H1 (cell line): Measurements from ENCODE around the gene RFC1. TPM values are rescaled to one million over a fixed set of nuclear protein-coding genes. Genes with fewer than 3 reads are reported as not detected.

Source experiments
- CTCF ChIA-PET: fragments of 300-600 bp; sonication (Branson Sonifier 250); formaldehyde crosslinking; loops from one replicate; lab custom pipeline; 2021; ENCODE audit not compliant: partially characterized antibody; lab: Charles Lee
- POLR2A ChIA-PET: fragments of 300-600 bp; sonication (Branson Sonifier 250); formaldehyde crosslinking; loops from one replicate; lab custom pipeline; 2021; ENCODE audit warnings: inconsistent platforms; ENCODE audit not compliant: partially characterized antibody; lab: Charles Lee
- DNase-seq, 2 experiments: peaks; one replicate each; pipeline versions ENCODE4 v3.0.0 to v3.0.0-alpha.2; 2010 to 2022; ENCODE audit warnings: low spot score in 2 of 2, low read depth in 1 of 2, mixed read lengths in 1 of 2
- FAIRE-seq: peaks from 2 replicates; lab custom pipeline; 2011; peaks lifted over from hg19 to GRCh38; lab: Jason Lieb, UNC
- H2AFZ ChIP-seq: 2 replicates; pipeline ENCODE4 v1.8.1; 2012; ENCODE audit warnings: low read length, inconsistent platforms
- H2AK5ac ChIP-seq: 2 replicates; pipeline ENCODE4 v1.6.1; 2013; ENCODE audit warnings: low read depth, low read length
- H2BK120ac ChIP-seq: replicated peaks from 2 replicates; pipeline ENCODE3; 2013; ENCODE audit warnings: low read depth, low read length, inconsistent platforms
- H2BK12ac ChIP-seq: 2 replicates; pipeline ENCODE4 v1.6.1; 2013; ENCODE audit warnings: low read depth, low read length
- H2BK15ac ChIP-seq: 2 replicates; pipeline ENCODE4 v1.6.1; 2013; ENCODE audit warnings: low read length
- H2BK20ac ChIP-seq: 2 replicates; pipeline ENCODE4 v1.6.1; 2013; ENCODE audit warnings: low read length
- H2BK5ac ChIP-seq: 2 replicates; pipeline ENCODE4 v1.6.1; 2013; ENCODE audit warnings: low read depth, low read length
- H3K14ac ChIP-seq: 2 replicates; pipeline ENCODE4 v1.6.1; 2013; ENCODE audit warnings: inconsistent platforms; ENCODE audit not compliant: insufficient read length
- H3K18ac ChIP-seq: 2 replicates; pipeline ENCODE4 v1.6.1; 2013; ENCODE audit warnings: low read length; ENCODE audit errors: extremely low read depth
- H3K23ac ChIP-seq: 2 replicates; pipeline ENCODE4 v1.6.1; 2013; ENCODE audit warnings: inconsistent platforms; ENCODE audit not compliant: insufficient read length
- H3K23me2 ChIP-seq: 2 replicates; pipeline ENCODE4 v1.6.1; 2013; ENCODE audit warnings: low read depth, low read length
- H3K27ac ChIP-seq: 2 replicates; pipeline ENCODE4 v1.6.1; 2011; ENCODE audit warnings: low read depth, low read length, inconsistent platforms
- H3K27me3 ChIP-seq, 4 experiments: replicated peaks in 1 of 4; 1 replicate in 1 of 4; 2 replicates in 3 of 4; pipeline versions ENCODE4 v1.6.1 to v1.8.1; 2011 to 2013; ENCODE audit warnings: low read length in 3 of 4, mild to moderate bottlenecking in 3 of 4, inconsistent platforms in 2 of 4, mixed read lengths in 2 of 4, moderate library complexity in 1 of 4; ENCODE audit not compliant: control insufficient read depth in 3 of 4, insufficient read depth in 3 of 4; ENCODE audit errors: extremely low read depth in 1 of 4
- H3K36me3 ChIP-seq, 4 experiments: 2 replicates each; pipeline versions ENCODE4 v1.6.1 to v1.8.1; 2011 to 2013; ENCODE audit warnings: mild to moderate bottlenecking in 4 of 4, low read length in 3 of 4, moderate library complexity in 2 of 4, control low read depth in 1 of 4, inconsistent platforms in 1 of 4; ENCODE audit not compliant: insufficient read depth in 4 of 4, control insufficient read depth in 2 of 4
- H3K4ac ChIP-seq: replicated peaks from 2 replicates; pipeline ENCODE3; 2013; ENCODE audit warnings: low read length, low read depth, mixed read lengths, inconsistent platforms; ENCODE audit not compliant: insufficient read length
- H3K4me1 ChIP-seq, 4 experiments: replicated peaks in 1 of 4; 1 replicate in 1 of 4; 2 replicates in 3 of 4; pipeline versions ENCODE4 v1.6.1 to v1.8.1; 2011 to 2013; ENCODE audit warnings: low read length in 3 of 4, inconsistent platforms in 2 of 4, mixed read lengths in 1 of 4; ENCODE audit not compliant: insufficient read depth in 4 of 4, control insufficient read depth in 3 of 4
- H3K4me2 ChIP-seq, 2 experiments: 2 replicates each; pipeline versions ENCODE4 v1.6.1 to v1.8.1; 2011 to 2013; ENCODE audit warnings: low read depth in 2 of 2, low read length in 2 of 2, control low read depth in 1 of 2, inconsistent platforms in 1 of 2, mild to moderate bottlenecking in 1 of 2; ENCODE audit not compliant: insufficient read depth in 1 of 2
- H3K4me3 ChIP-seq, 4 experiments: fragments of 200-600, 300-600 bp in 1 of 4; sonication (generic), shearing (Covaris generic), sonication (Bioruptor Twin) in 1 of 4; 2 replicates each; pipeline versions ENCODE4 v1.5.1 to v1.8.1; 2011 to 2016; ENCODE audit warnings: low read length in 4 of 4, low read depth in 3 of 4, control low read depth in 2 of 4, inconsistent platforms in 2 of 4, mild to moderate bottlenecking in 2 of 4, mixed read lengths in 1 of 4, moderate library complexity in 1 of 4; ENCODE audit not compliant: insufficient read depth in 2 of 4; ENCODE audit errors: extremely low read depth in 1 of 4
- H3K56ac ChIP-seq: replicated peaks from 2 replicates; pipeline ENCODE3; 2013; ENCODE audit warnings: low read depth, mild to moderate bottlenecking, mixed read lengths, low read length, inconsistent platforms; ENCODE audit not compliant: insufficient read length
- H3K79me1 ChIP-seq: 2 replicates; pipeline ENCODE4 v1.6.1; 2013; ENCODE audit warnings: low read depth, low read length, control low read depth
- H3K79me2 ChIP-seq, 2 experiments: 2 replicates each; pipeline versions ENCODE4 v1.6.1 to v1.8.1; 2012 to 2013; ENCODE audit warnings: low read length in 2 of 2, mild to moderate bottlenecking in 2 of 2, inconsistent platforms in 1 of 2; ENCODE audit not compliant: insufficient read depth in 2 of 2, control insufficient read depth in 1 of 2
- H3K9ac ChIP-seq, 4 experiments: replicated peaks in 1 of 4; 1 replicate in 1 of 4; 2 replicates in 3 of 4; pipeline versions ENCODE4 v1.6.1 to v1.8.1; 2011 to 2013; ENCODE audit warnings: low read depth in 3 of 4, low read length in 3 of 4, control low read depth in 2 of 4, mild to moderate bottlenecking in 2 of 4, moderate library complexity in 2 of 4, inconsistent platforms in 1 of 4; ENCODE audit errors: extremely low read depth in 1 of 4
- H3K9me3 ChIP-seq, 2 experiments: 2 replicates each; pipeline versions ENCODE4 v1.6.1 to v1.8.1; 2012 to 2013; ENCODE audit warnings: mild to moderate bottlenecking in 2 of 2, moderate library complexity in 2 of 2, control low read depth in 1 of 2, inconsistent platforms in 1 of 2, low read depth in 1 of 2, low read length in 1 of 2, mixed read lengths in 1 of 2; ENCODE audit not compliant: insufficient read depth in 2 of 2
- H4K20me1 ChIP-seq, 2 experiments: replicated peaks in 1 of 2; 2 replicates each; pipeline versions ENCODE3 to v1.8.1; 2011 to 2013; ENCODE audit warnings: inconsistent platforms in 2 of 2, low read length in 2 of 2, mild to moderate bottlenecking in 1 of 2; ENCODE audit not compliant: insufficient read depth in 2 of 2, control insufficient read depth in 1 of 2
- H4K5ac ChIP-seq: 2 replicates; pipeline ENCODE4 v1.6.1; 2013; ENCODE audit warnings: low read length, low read depth, mixed read lengths, inconsistent platforms; ENCODE audit not compliant: insufficient read length
- H4K8ac ChIP-seq: 2 replicates; pipeline ENCODE4 v1.8.0; 2013; ENCODE audit warnings: mild to moderate bottlenecking, moderate library complexity, low read length, inconsistent platforms; ENCODE audit not compliant: insufficient read depth; ENCODE audit errors: extremely low read depth
- H4K91ac ChIP-seq: replicated peaks from 2 replicates; pipeline ENCODE3; 2013; ENCODE audit warnings: low read length, mixed read lengths, inconsistent platforms; ENCODE audit not compliant: insufficient read length
- WGBS, 2 experiments: shearing (Covaris generic) in 1 of 2; methylation state at CpG; one replicate each; pipeline versions ENCODE4 v1.1.6 to v1.1.7; 2013 to 2015; ENCODE audit warnings: low lambda C conversion rate in 2 of 2, mixed read lengths in 2 of 2, inconsistent platforms in 1 of 2, low coverage in 1 of 2, missing lambda C conversion rate in 1 of 2; ENCODE audit not compliant: insufficient replicate concordance in 2 of 2, insufficient coverage in 1 of 2, insufficient read length in 1 of 2; ENCODE audit errors: extremely low coverage in 1 of 2, missing lambda C conversion rate in 1 of 2; 5-methylcytosine and 5-hydroxymethylcytosine counted together
- polyA plus RNA-seq, 7 experiments: library from polyadenylated mRNA; depleted of rRNA in 3 of 7; stranded (reverse) in 5 of 7; unstranded in 2 of 7; fragments of >200 nt in 5 of 7; fragments of 200-250 nt in 2 of 7; gene quantifications; 1 replicate in 5 of 7; 2 replicates in 1 of 7; 4 replicates in 1 of 7; pipeline versions ENCODE4 v1.2.1 to v1.2.3, GENCODE V29; 2011 to 2013; ENCODE audit warnings: missing spikeins in 2 of 7, mixed read lengths in 2 of 7
- total RNA-seq: library from RNA; stranded (reverse); fragmentation: NEBNext Ultra II Directional; extraction: Animal tissue kit (Norgen Biotek cat#: 25700); gene quantifications from 2 replicates; pipeline ENCODE4 v1.2.1, GENCODE V29; 2021

Gene RFC1
- total and polyA plus RNA-seq, 2 of the 8 experiments (the other 6 are each of a cell fraction or from before 2014, with no cell fraction given) = 16.0 to 83.8 TPM

DNA sequence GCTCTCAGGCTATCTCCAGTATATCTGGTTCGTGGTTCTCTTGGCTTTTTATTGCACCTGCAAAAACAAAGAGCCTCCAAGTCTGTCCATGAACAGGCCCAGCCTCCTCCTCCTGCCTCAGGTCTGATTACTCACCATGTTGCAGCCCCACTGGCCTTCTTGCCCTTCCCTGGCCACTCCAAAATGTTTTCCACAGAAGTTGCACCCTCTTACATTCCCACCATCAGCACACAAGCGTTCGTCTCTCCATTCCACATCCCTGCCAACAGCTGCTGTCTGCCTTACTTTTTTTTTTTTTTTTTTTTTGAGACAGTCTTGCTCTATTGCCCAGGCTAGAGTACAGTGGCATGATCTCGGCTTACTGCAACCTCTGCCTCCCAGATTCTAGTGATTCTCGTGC, 86.7 kb downstream of the RFC1 start:
- Histone ChIP-seq H3K4me3 (no peak overlapping the region), H3K9ac (no peak overlapping the region), H4K20me1 (no peaks in the 10 kb centered on the region), H3K9me3 (no peaks in the 10 kb centered on the region), H3K18ac (no peak overlapping the region), H2BK120ac (no peak overlapping the region), H2BK20ac (no peak overlapping the region), H2BK5ac (no peak overlapping the region), H2BK12ac (no peak overlapping the region), H4K5ac (no peak overlapping the region), H2AFZ (no peak overlapping the region), H3K4ac (no peak overlapping the region), H3K36me3 (peaks cover 0 to 18% (median 2%) of the 10 kb centered on the region in 4 experiments; a peak in 3 of 8 replicates), H3K79me1 (no peaks in the 10 kb centered on the region), H2AK5ac (no peak overlapping the region), H3K23me2 (no peaks in the 10 kb centered on the region), H2BK15ac (no peak overlapping the region), H3K14ac (no peak overlapping the region), H4K91ac (no peak overlapping the region), H3K56ac (no peak overlapping the region), H4K8ac (no peak overlapping the region), H3K4me1 (no peaks in the 10 kb centered on the region), H3K23ac (no peak overlapping the region), H3K27ac (no peak overlapping the region), H3K79me2 (no peaks in the 10 kb centered on the region), H3K27me3 (no peaks in the 10 kb centered on the region), H3K4me2 (no peak overlapping the region)
- FAIRE-seq (no peak), DNase-seq (no peak)
- CTCF ChIA-PET = no interaction called here
- POLR2A ChIA-PET = no interaction called here
- 89% methylated on average over 5 of the region's 5 CpGs; no CpG with 5 or more reads in 1 of the 2 experiments for WGBS, 2 experiments
